CD4-positive, alpha-beta T cell (primary cell): ENCODE results near the gene AP1M1. TPM values are rescaled to one million over a fixed set of nuclear protein-coding genes. Genes with fewer than 3 reads are reported as not detected.
A peak's percentile ranks its signal among the peaks of the same experiment; 100 is the strongest.

ENCODE experiments used
- ATAC-seq: fragments of 200-7000 bp; cut with Tn5 transposase; one replicate; pipeline ENCODE4 v1.10.0; 2022; ENCODE audit warnings: mild to moderate bottlenecking; ENCODE audit not compliant: poor library complexity
- CTCF ChIA-PET: fragments of 350-600 bp; sonication (Branson Sonifier 250); formaldehyde crosslinking; loops from one replicate; lab custom pipeline; 2021; ENCODE audit warnings: antibody characterized with exemption, inconsistent platforms; lab: Charles Lee
- POLR2A ChIA-PET: fragments of 350-600 bp; sonication (Branson Sonifier 250); formaldehyde crosslinking; loops from one replicate; lab custom pipeline; 2021; ENCODE audit warnings: antibody characterized with exemption, inconsistent platforms; lab: Charles Lee
- DNase-seq, 14 experiments: peaks; one replicate each; pipeline ENCODE4 v3.0.0-alpha.2; 2013 to 2020; ENCODE audit warnings: mixed read lengths in 2 of 14
- H3K27ac ChIP-seq, 2 donors: one replicate each; pipeline versions ENCODE4 v1.5.1 to v1.7.0; 2013; ENCODE audit warnings: low read length in 2 of 2, low read depth in 1 of 2, mild to moderate bottlenecking in 1 of 2
- H3K27me3 ChIP-seq, 2 experiments: 1 replicate in 1 of 2; 2 replicates in 1 of 2; pipeline versions ENCODE4 v1.6.1 to v1.7.0; 2013; ENCODE audit warnings: low read length in 2 of 2, control low read depth in 1 of 2, mild to moderate bottlenecking in 1 of 2, moderate library complexity in 1 of 2; ENCODE audit not compliant: insufficient read depth in 2 of 2, control insufficient read depth in 1 of 2
- H3K36me3 ChIP-seq: one replicate; pipeline ENCODE4 v1.6.1; 2013; ENCODE audit warnings: low read length, control low read depth; ENCODE audit not compliant: insufficient read depth
- H3K4me1 ChIP-seq: one replicate; pipeline ENCODE4 v1.6.1; 2013; ENCODE audit warnings: low read length, control low read depth; ENCODE audit not compliant: insufficient read depth
- H3K4me3 ChIP-seq: one replicate; pipeline ENCODE4 v1.5.1; 2013; ENCODE audit warnings: mild to moderate bottlenecking, low read length, moderate library complexity
- H3K9me3 ChIP-seq, 2 experiments: 1 replicate in 1 of 2; 2 replicates in 1 of 2; pipeline versions ENCODE4 v1.6.1 to v1.7.0; 2013; ENCODE audit warnings: low read length in 2 of 2, mild to moderate bottlenecking in 2 of 2, control low read depth in 1 of 2, moderate library complexity in 1 of 2; ENCODE audit not compliant: control insufficient read depth in 1 of 2, insufficient read depth in 1 of 2
- H3K27ac Mint-ChIP-seq: one replicate; pipeline ENCODE4 v1.8.0; 2020; ENCODE audit warnings: mixed read lengths
- H3K27me3 Mint-ChIP-seq: one replicate; pipeline ENCODE4 v1.8.0; 2021; ENCODE audit warnings: mixed read lengths
- H3K36me3 Mint-ChIP-seq: one replicate; pipeline ENCODE4 v1.8.0; 2021; ENCODE audit warnings: low read depth, mixed read lengths
- H3K4me1 Mint-ChIP-seq: one replicate; pipeline ENCODE4 v1.8.0; 2021; ENCODE audit warnings: low read depth, mixed read lengths
- H3K4me3 Mint-ChIP-seq: one replicate; pipeline ENCODE4 v1.8.0; 2020; ENCODE audit warnings: mild to moderate bottlenecking, mixed read lengths
- H3K9me3 Mint-ChIP-seq: one replicate; pipeline ENCODE4 v1.8.0; 2020; ENCODE audit warnings: mixed read lengths
- CTCF ChIP-seq: fragments of 200-600 bp; IDR thresholded peaks from one replicate; pipeline ENCODE4 v1.8.0; 2022; ENCODE audit warnings: antibody characterized with exemption, mild to moderate bottlenecking
- intact Hi-C, 2 experiments: fragments of 100-400 bp; cut with DNase I in 1 of 2; cut with micrococcal nuclease in 1 of 2; formaldehyde crosslinking; loops; one replicate each; pipeline versions ENCODE4 v1.15.1 to v1.9.0; 2023 to 2025; cut with DNase I, micrococcal nuclease
- total RNA-seq, 174 experiments: library from RNA in 2 of 174; stranded (reverse) in 2 of 174; gene quantifications; one replicate each; pipeline ENCODE4 v1.2.3 and lab custom pipeline; 2021 to 2026

AP1M1 gene
- total RNA-seq, 2 experiments from 2014 or later, result 52.1 to 58.3 TPM

- Mint-ChIP-seq H3K9me3 (no peaks in the 10 kb centered on the region), H3K4me3 (peak overlapping the region; percentile 72), H3K4me1 (peaks cover 59% of the 10 kb centered on the region), H3K27me3 (no peaks in the 10 kb centered on the region), H3K36me3 (no peaks in the 10 kb centered on the region), H3K27ac (peak overlapping the region; percentile 25)
- H3K4me1 ChIP-seq, result peaks cover 86% of the 10 kb centered on the region
- intact Hi-C loops, result loop anchor here in 1 of 2 experiments (5.0 kb wide), 1 partner anchor 60 kb away; the partner anchor contains the start of gene KLF2
- ATAC-seq (no peak), DNase-seq (no peak)
- H3K36me3 ChIP-seq, result no peaks in the 10 kb centered on the region
- no peak overlapping the region for H3K4me3 ChIP-seq
- H3K27me3 ChIP-seq, result no peaks in the 10 kb centered on the region
- no peak overlapping the region for H3K27ac ChIP-seq
- no peak for TF ChIP-seq CTCF
- no peaks in the 10 kb centered on the region for H3K9me3 ChIP-seq
- CTCF ChIA-PET, result interaction anchor here (1.0 to 1.8 kb wide), 4 partner anchors 15 to 124 kb away, joined by 3 to 5 read pairs (median 3); no protein-coding TSS in a partner anchor
- POLR2A ChIA-PET, result interaction anchor here (1.3 to 2.7 kb wide), 3 partner anchors 62 to 109 kb away, joined by 5 to 8 read pairs (median 6); partner anchors contain the start of gene KLF2
These were observed 64.9 kb downstream of the AP1M1 start for GRCh38 chr19:16262618-16263017.

- ATAC-seq, result no peak
- no peak overlapping the region for H3K27ac ChIP-seq
- peaks cover 86% of the 10 kb centered on the region for H3K4me1 ChIP-seq
- no peak for TF ChIP-seq CTCF
- DNase-seq, result peak in 2 of 14 experiments; percentile 28 to 35
- intact Hi-C loops, result loop anchor here in 1 of 2 experiments (5.0 kb wide), 1 partner anchor 59 kb away; the partner anchor contains the start of gene KLF2
- H3K27me3 ChIP-seq, result no peaks in the 10 kb centered on the region
- H3K4me1 Mint-ChIP-seq, result peaks cover 61% of the 10 kb centered on the region
- H3K4me3 ChIP-seq, result no peak overlapping the region
- no peaks in the 10 kb centered on the region for H3K27me3 Mint-ChIP-seq
- no peak overlapping the region for H3K27ac Mint-ChIP-seq
- no peaks in the 10 kb centered on the region for H3K36me3 ChIP-seq
- ChIA-PET CTCF (interaction anchor here (1.0 to 1.8 kb wide), 2 partner anchors 120 to 124 kb away, joined by 3 to 5 read pairs; no protein-coding TSS in a partner anchor), POLR2A (interaction anchor here (0.6 to 2.7 kb wide), 3 partner anchors 61 to 109 kb away, joined by 3 to 8 read pairs (median 4); partner anchors contain the start of gene KLF2)
- no peaks in the 10 kb centered on the region for H3K36me3 Mint-ChIP-seq
- no peaks in the 10 kb centered on the region for H3K9me3 ChIP-seq
- H3K4me3 Mint-ChIP-seq, result no peak overlapping the region
- no peaks in the 10 kb centered on the region for H3K9me3 Mint-ChIP-seq
These were observed 65.5 kb downstream of the AP1M1 start for GRCh38 chr19:16263141-16263761.

GRCh38 chr19:16265205-16265604 is 67.5 kb downstream of the AP1M1 start:
- CTCF ChIA-PET, result no interaction called here
- Mint-ChIP-seq H3K4me3 (no peak overlapping the region), H3K9me3 (no peaks in the 10 kb centered on the region), H3K27me3 (no peaks in the 10 kb centered on the region), H3K4me1 (peaks cover 62% of the 10 kb centered on the region), H3K36me3 (no peaks in the 10 kb centered on the region), H3K27ac (peak overlapping the region; percentile 57)
- Histone ChIP-seq H3K27me3 (no peaks in the 10 kb centered on the region), H3K9me3 (no peaks in the 10 kb centered on the region), H3K4me3 (no peak overlapping the region), H3K4me1 (peaks cover 84% of the 10 kb centered on the region), H3K36me3 (no peaks in the 10 kb centered on the region), H3K27ac (no peak overlapping the region)
- intact Hi-C loops, result no loop called here
- no peak for TF ChIP-seq CTCF
- POLR2A ChIA-PET, result interaction anchor here (0.6 kb wide), 1 partner anchor 68 kb away, joined by 3 read pairs; no protein-coding TSS in a partner anchor
- no peak for ATAC-seq
- no peak for DNase-seq
